Prostate gland (tissue), 2 donors: Measurements from ENCODE around the gene EFR3B.

Experiments
- CTCF ChIP-seq, 4 experiments: fragments of 200-600 bp in 2 of 4; fragments of 450-650 bp in 2 of 4; sonication (generic) in 2 of 4; IDR thresholded peaks; 1 replicate in 3 of 4; 2 replicates in 1 of 4; pipeline ENCODE4 v1.5.1; 2016 to 2019; ENCODE audit warnings: antibody characterized with exemption in 4 of 4, mild to moderate bottlenecking in 2 of 4, moderate library complexity in 2 of 4
- POLR2AphosphoS5 ChIP-seq: sonication (generic); formaldehyde crosslinking; IDR thresholded peaks from one replicate; pipeline ENCODE4 v1.6.1; 2017; ENCODE audit warnings: antibody characterized with exemption

GRCh38 chr2:25131567-25132298 lies 89.9 kb downstream of the EFR3B start:
- TF ChIP-seq CTCF (IDR thresholded peaks at IDR 0.05), result no peak
- TF ChIP-seq POLR2AphosphoS5, result no peak
